HEK293T (cell line): ENCODE data around the gene C4orf51.
A peak's percentile ranks its signal among the peaks of the same experiment; 100 is the strongest.
"Not testable (repeated sequence)": the region's sequence is repeated elsewhere in the genome, so short reads cannot be mapped to it uniquely, and the experiment has no call there.

Experiments used
- CTCF ChIA-PET: fragments of 350-600 bp; formaldehyde crosslinking; extraction: SDS; loops from one replicate; lab custom pipeline; 2021; ENCODE audit warnings: antibody characterized with exemption, inconsistent platforms; lab: Yijun Ruan, JAX
- POLR2A ChIA-PET: fragments of 350-600 bp; formaldehyde crosslinking; extraction: SDS; loops from one replicate; lab custom pipeline; 2020; ENCODE audit warnings: antibody characterized with exemption, inconsistent platforms; lab: Yijun Ruan, JAX
- DNase-seq: peaks from one replicate; pipeline ENCODE4 v3.0.0; 2012; ENCODE audit warnings: mixed read lengths; ENCODE audit errors: extremely low spot score
- ARNT ChIP-seq: fragments of 450-650 bp; IDR thresholded peaks from 2 replicates; pipeline ENCODE4 v1.6.1; 2017; ENCODE audit warnings: mild to moderate bottlenecking
- BHLHE40 ChIP-seq: fragments of 450-650 bp; IDR thresholded peaks from 2 replicates; pipeline ENCODE4 v1.6.1; 2016; ENCODE audit warnings: mild to moderate bottlenecking, moderate library complexity, borderline replicate concordance
- CTBP1 ChIP-seq: fragments of 450-650 bp; IDR thresholded peaks from 2 replicates; pipeline ENCODE4 v1.6.1; 2016; ENCODE audit warnings: borderline replicate concordance
- ELF4 ChIP-seq: fragments of 450-650 bp; IDR thresholded peaks from 2 replicates; pipeline ENCODE4 v1.6.1; 2017; ENCODE audit warnings: antibody characterized with exemption
- FOXA1 ChIP-seq: fragments of 450-650 bp; IDR thresholded peaks from 2 replicates; pipeline ENCODE4 v1.6.1; 2016; ENCODE audit warnings: mild to moderate bottlenecking
- FOXK2 ChIP-seq: fragments of 450-650 bp; IDR thresholded peaks from 2 replicates; pipeline ENCODE4 v1.6.1; 2016; ENCODE audit warnings: mild to moderate bottlenecking
- FOXM1 ChIP-seq: fragments of 450-650 bp; IDR thresholded peaks from 2 replicates; pipeline ENCODE4 v1.6.1; 2017; ENCODE audit warnings: mild to moderate bottlenecking, borderline replicate concordance
- HDGF ChIP-seq: fragments of 450-650 bp; IDR thresholded peaks from 2 replicates; pipeline ENCODE4 v1.6.1; 2017; ENCODE audit warnings: antibody characterized with exemption, borderline replicate concordance
- L3MBTL2 ChIP-seq: fragments of 450-650 bp; conservative IDR thresholded peaks from 2 replicates; pipeline ENCODE4 v1.6.1; 2016; ENCODE audit warnings: mild to moderate bottlenecking
- LEF1 ChIP-seq: fragments of 450-650 bp; IDR thresholded peaks from 2 replicates; pipeline ENCODE4 v1.6.1; 2017; ENCODE audit warnings: mild to moderate bottlenecking, borderline replicate concordance
- NFRKB ChIP-seq: fragments of 450-650 bp; IDR thresholded peaks from 2 replicates; pipeline ENCODE4 v1.6.1; 2016; ENCODE audit warnings: mild to moderate bottlenecking, moderate library complexity
- PKNOX1 ChIP-seq: fragments of 450-650 bp; IDR thresholded peaks from 2 replicates; pipeline ENCODE4 v1.6.1; 2016
- SP1 ChIP-seq: fragments of 450-650 bp; IDR thresholded peaks from 2 replicates; pipeline ENCODE4 v1.6.1; 2017
- SUZ12 ChIP-seq: fragments of 450-650 bp; IDR thresholded peaks from 2 replicates; pipeline ENCODE4 v1.6.1; 2016; ENCODE audit warnings: mild to moderate bottlenecking
- TARDBP ChIP-seq: fragments of 450-650 bp; IDR thresholded peaks from 2 replicates; pipeline ENCODE4 v1.6.1; 2016
- ZNF384 ChIP-seq: fragments of 450-650 bp; IDR thresholded peaks from 2 replicates; pipeline ENCODE4 v1.6.1; 2016

The C4orf51 gene

GRCh38 chr4:145681518-145681917 lies 1.6 kb downstream of the C4orf51 start:
- CTCF ChIA-PET = interaction anchor here (0.7 kb wide), 1 partner anchor 1173 kb away, joined by 3 read pairs; no protein-coding TSS in a partner anchor
- POLR2A ChIA-PET = no interaction called here

GRCh38 chr4:145681956-145682355 lies 2.0 kb downstream of the C4orf51 start:
- CTCF ChIA-PET = no interaction called here
- TF ChIP-seq ELF4 (no peak), CTBP1 (no peak), ARNT (no peak), FOXK2 (no peak), FOXM1 (no peak), HDGF (no peak), ZNF384 (no peak), SUZ12 (no peak), FOXA1 (no peak)
- DNase-seq = no peak
- POLR2A ChIA-PET = no interaction called here

More at GRCh38 chr4:145681518-145681917, 1.6 kb downstream of the C4orf51 start:
- TF ChIP-seq TARDBP (no peak), FOXK2 (no peak), LEF1 (no peak), ARNT (no peak), SP1 (no peak), ZNF384 (no peak), NFRKB (no peak), L3MBTL2 (no peak), FOXA1 (no peak), BHLHE40 (no peak), FOXM1 (no peak), CTBP1 (no peak)
- no peak for DNase-seq

- CTCF ChIA-PET = no interaction called here
- DNase-seq = no peak
- POLR2A ChIA-PET = no interaction called here
- TF ChIP-seq CTBP1 (no peak), SP1 (no peak), L3MBTL2 (no peak), NFRKB (no peak), BHLHE40 (no peak), SUZ12 (no peak), ARNT (no peak), ZNF384 (no peak), HDGF (no peak), ELF4 (no peak), PKNOX1 (no peak), FOXA1 (no peak), TARDBP (no peak), FOXK2 (no peak), LEF1 (no peak), FOXM1 (no peak)
Observed at GRCh38 chr4:145686991-145687390, 7.0 kb downstream of the C4orf51 start.

- no peak for DNase-seq
- TF ChIP-seq ARNT (no peak), SUZ12 (no peak), L3MBTL2 (no peak), PKNOX1 (no peak), HDGF (no peak), FOXK2 (no peak), ZNF384 (no peak)
- POLR2A ChIA-PET = no interaction called here
- CTCF ChIA-PET = interaction anchor here (1.1 kb wide), 1 partner anchor 10 kb away, joined by 3 read pairs; no protein-coding TSS in a partner anchor
Observed at GRCh38 chr4:145690610-145691009, 10.7 kb downstream of the C4orf51 start.

GRCh38 chr4:145691416-145691815 lies 11.5 kb downstream of the C4orf51 start:
- POLR2A ChIA-PET, DNase-seq: not testable (repeated sequence)
- CTCF ChIA-PET = interaction anchor here (0.6 kb wide), 1 partner anchor 240 kb away, joined by 3 read pairs; no protein-coding TSS in a partner anchor

GRCh38 chr4:145694929-145695328 lies 15.0 kb downstream of the C4orf51 start:
- DNase-seq = no peak
- TF ChIP-seq PKNOX1 = 0 out of 2 replicates have a peak, but pooled peaks have one; percentile 24
- no peak for TF ChIP-seq SP1
- no peak for TF ChIP-seq TARDBP
- TF ChIP-seq CTBP1 = no peak
- peak; percentile 30; the same call in 1 of the 2 replicates for TF ChIP-seq FOXA1
- ChIA-PET POLR2A (no interaction called here), CTCF (interaction anchor here (0.6 kb wide), 1 partner anchor 1173 kb away, joined by 3 read pairs; no protein-coding TSS in a partner anchor)

GRCh38 chr4:145697332-145697731 lies 17.4 kb downstream of the C4orf51 start:
- ChIA-PET CTCF (interaction anchor here (0.6 kb wide), 1 partner anchor 122 kb away, joined by 3 read pairs; no protein-coding TSS in a partner anchor), POLR2A (no interaction called here)
- no peak for TF ChIP-seq PKNOX1
- no peak for TF ChIP-seq FOXK2
- no peak for TF ChIP-seq NFRKB
- TF ChIP-seq CTBP1 = no peak
- TF ChIP-seq ZNF384 = no peak
- DNase-seq = no peak
